Measurements from ENCODE around the gene SCUBE1.

- no peak for TF ChIP-seq EP300 (IDR thresholded peaks at IDR 0.05; ENCODE audit: borderline replicate concordance in 1 of 2, low read depth in 2 of 2, low read length in 2 of 2)
- TF ChIP-seq SUZ12 (IDR thresholded peaks at IDR 0.05; ENCODE audit: low read length) = no peak
- TF ChIP-seq CTCF (IDR thresholded peaks at IDR 0.05; ENCODE audit: control extremely low read depth in 1 of 3, insufficient read depth in 1 of 3, low read depth in 1 of 3, low read length in 3 of 3) = no peak
- TF ChIP-seq CTBP2 (IDR thresholded peaks at IDR 0.05; ENCODE audit: borderline replicate concordance, insufficient read depth, insufficient read length, low read length) = no peak
- no peak for TF ChIP-seq KDM1A (IDR thresholded peaks at IDR 0.05; ENCODE audit: borderline replicate concordance, low read length)
- TF ChIP-seq RAD21 (IDR thresholded peaks at IDR 0.05 in 1 of 2, conservative IDR thresholded peaks at IDR 0.05 in 1 of 2; ENCODE audit: low read depth in 2 of 2, low read length in 2 of 2) = no peak
- TF ChIP-seq JUND (IDR thresholded peaks at IDR 0.05; ENCODE audit: low read length) = no peak
Observed at GRCh38 chr22:43308836-43309235, 34.3 kb downstream of the SCUBE1 start.
